HT-29 (cell line): ENCODE measurements around the gene TMEM225B. TPM values are rescaled to one million over a fixed set of nuclear protein-coding genes. Genes with fewer than 3 reads are reported as not detected.
"Not testable (repeated sequence)": the region's sequence is repeated elsewhere in the genome, so short reads cannot be mapped to it uniquely, and the experiment has no call there.

Source experiments
- DNase-seq: peaks from one replicate; pipeline ENCODE4 v3.0.0-alpha.2; 2015; ENCODE audit warnings: low spot score
- total RNA-seq: library from RNA; depleted of rRNA; stranded (reverse); fragments of >200 nt; shearing (Covaris generic); gene quantifications from 2 replicates; pipeline ENCODE4 v1.2.3, GENCODE V29; 2014

TMEM225B gene
- total RNA-seq, 1 experiment from 2014 or later: 0.05 TPM

DNA sequence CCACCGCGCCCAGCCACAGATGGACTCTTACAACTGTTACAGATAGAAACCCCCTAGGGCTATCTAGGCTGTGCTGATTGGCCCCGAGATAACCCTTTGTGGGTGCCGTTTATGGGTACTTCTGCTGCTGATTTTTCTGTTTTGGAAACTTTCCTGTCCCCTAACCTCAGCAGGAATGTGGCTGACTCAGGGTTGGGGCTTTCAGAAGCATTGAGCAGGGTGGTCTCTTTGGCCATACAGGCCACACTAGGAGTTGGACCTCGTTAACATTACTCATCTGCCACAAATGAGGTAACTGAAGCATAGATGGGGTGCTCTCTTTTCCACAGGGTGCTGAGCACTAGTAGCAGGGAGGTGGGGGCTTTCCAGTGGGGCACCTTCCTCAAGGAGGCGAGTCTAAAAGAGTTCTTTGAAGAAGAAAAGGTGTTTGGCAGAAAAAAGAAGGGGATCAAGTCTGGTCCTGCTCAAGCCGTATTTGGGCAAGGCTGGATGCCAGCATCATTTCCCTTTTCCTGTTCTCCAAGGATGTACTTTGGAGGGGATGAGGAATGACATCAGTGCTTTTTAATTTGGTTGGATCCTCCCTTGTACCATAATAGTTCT is 25.1 kb downstream of the TMEM225B start:
- no peak for DNase-seq

DNA sequence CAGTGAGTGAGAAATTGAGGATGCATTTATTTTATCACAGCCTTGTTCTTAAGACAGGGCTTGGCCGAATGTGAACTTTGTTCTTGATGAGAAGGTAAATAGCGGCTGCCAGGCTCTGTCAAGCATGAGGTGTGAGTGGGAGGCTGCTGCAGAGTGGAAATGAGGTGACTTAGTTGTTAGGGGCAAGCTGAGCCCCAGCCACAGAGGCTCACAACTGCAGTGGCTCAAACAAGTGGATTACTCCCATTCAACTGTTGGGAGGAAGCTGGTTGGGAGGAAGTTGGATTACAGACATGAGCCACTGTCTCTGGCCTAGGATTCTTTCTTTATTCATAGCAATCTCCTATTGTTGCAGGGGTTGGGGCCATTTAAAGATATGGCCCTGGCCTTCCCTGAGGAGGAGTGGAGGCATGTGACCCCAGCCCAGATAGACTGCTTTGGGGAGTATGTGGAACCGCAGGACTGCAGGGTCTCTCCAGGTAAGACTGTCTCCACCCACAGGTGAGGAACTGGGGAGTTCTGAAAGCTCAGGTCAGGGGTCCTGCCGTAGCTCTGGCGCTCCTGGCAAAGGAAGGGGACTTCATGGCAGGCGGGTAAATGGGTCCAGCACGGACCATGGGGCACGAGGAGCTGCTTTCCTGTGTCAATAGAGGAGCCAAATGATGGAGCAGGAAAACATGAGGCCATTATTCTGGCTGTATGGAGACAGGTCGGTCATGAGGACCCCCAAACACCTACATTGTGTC is 25.8 kb downstream of the TMEM225B start:
- no peak for DNase-seq

- DNase-seq: no peak
Measured at GRCh38 chr7:99624484-99624883, 26.4 kb downstream of the TMEM225B start.

GRCh38 chr7:99625321-99625720 is 27.3 kb downstream of the TMEM225B start:
- no peak for DNase-seq

DNA sequence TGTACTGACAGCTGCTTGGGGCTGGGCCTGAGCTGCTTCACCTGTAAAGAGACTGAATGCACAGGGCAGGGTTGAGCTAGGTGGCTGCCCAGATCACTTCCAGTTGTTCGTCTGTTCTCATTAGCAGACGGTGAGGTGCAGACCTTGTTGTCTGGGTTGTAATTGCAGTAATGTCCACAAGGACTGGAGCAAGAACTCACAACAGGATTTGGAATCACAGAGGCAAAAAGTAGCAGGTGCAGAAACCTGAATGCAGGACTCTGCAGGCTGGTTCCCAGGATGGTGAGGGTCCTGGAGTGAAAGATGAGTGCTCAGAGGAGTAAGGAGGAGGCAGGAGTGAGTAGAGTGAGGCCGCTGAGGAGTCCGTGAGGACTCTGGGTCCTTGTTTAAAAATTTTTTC is 27.9 kb downstream of the TMEM225B start:
- DNase-seq: no peak

- DNase-seq: no peak
Measured at GRCh38 chr7:99626661-99627060, 28.6 kb downstream of the TMEM225B start.

- no peak for DNase-seq
Measured at GRCh38 chr7:99627513-99627912, 29.4 kb downstream of the TMEM225B start.

GRCh38 chr7:99628471-99629465 is 30.7 kb downstream of the TMEM225B start:
- DNase-seq: no peak

- no peak for DNase-seq
Measured at GRCh38 chr7:99629643-99630042, 31.6 kb downstream of the TMEM225B start.

- DNase-seq: peak; percentile 60
Measured at GRCh38 chr7:99631295-99632109, 33.4 kb downstream of the TMEM225B start.

DNA sequence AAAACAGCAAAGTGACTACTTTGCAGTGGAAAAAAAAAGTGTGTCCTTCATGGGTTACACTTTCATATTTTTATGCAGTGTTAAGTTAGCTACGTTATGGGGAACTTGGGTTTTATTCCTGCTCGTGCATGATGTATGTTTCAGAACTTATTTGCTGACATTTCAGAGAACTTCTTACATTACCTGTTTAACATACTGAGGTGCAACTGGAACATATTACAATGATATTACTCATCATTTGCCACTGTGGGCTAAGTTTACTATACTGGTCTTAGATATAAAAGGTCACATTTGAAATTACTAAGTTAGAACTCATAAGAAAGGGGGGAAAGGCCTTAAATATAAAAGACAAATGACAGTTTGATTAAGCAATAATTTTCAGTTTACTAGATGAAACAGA is 39.3 kb downstream of the TMEM225B start:
- not testable (repeated sequence) for DNase-seq

DNA sequence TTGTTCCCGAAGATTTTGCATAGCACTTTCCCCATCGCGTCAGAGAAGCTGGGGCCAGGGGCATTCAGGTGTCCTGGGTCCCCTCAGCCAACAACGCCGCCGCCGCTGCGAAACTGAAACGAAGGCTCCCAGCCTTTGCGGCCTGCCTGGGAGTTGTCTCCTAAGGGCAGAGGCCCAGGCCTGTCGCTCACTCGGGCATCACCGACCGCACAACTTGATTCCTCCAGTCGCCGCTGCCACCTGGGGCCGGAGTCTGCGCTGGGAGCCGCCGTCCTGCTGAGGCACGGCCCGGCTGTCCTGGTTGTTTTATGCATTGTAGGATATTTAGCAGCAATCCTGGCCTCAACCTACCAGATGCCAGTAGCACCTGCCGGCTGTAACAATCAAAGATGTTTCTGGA is 40.7 kb downstream of the TMEM225B start:
- no peak for DNase-seq

GRCh38 chr7:99639267-99639666 is 41.2 kb downstream of the TMEM225B start:
- no peak for DNase-seq

DNA sequence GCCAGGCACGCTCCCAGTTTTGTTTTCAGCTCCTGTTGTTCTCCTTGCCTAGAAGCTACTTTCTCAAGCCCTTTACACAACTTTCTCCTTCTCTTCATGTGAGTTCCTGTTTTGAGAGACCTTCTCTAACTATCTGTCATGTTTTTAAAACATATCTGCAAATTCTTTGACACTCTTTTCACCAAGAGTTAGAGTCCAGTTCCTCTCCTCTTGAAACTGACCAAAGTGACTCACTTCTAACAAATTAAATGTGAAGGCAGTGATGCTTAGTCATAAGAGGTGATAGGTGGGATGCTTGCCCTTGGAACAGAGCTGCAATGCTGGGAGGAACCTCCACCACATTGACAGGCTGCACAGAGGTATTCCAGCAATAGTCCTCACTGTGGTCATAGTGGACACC is 44.0 kb downstream of the TMEM225B start:
- no peak for DNase-seq

DNA sequence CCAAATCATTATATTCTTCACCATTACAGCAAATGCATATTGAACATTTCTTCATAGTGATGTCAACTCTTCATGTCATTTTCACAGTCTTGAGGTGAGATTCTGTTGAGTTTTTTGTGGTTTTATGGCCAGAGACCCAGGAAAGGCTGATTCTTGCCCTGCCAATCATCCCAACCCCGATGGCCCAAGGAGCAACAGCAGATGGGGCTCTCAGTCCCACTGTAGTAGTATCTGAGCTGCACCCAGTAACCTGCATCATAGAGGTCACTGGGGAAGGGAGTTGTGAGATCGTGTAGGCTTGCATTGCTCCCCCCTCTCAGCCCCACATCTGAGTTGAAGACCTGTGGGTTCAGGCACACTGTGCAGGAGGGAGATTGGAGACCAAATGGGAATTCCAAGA is 45.4 kb downstream of the TMEM225B start:
- no peak for DNase-seq

DNA sequence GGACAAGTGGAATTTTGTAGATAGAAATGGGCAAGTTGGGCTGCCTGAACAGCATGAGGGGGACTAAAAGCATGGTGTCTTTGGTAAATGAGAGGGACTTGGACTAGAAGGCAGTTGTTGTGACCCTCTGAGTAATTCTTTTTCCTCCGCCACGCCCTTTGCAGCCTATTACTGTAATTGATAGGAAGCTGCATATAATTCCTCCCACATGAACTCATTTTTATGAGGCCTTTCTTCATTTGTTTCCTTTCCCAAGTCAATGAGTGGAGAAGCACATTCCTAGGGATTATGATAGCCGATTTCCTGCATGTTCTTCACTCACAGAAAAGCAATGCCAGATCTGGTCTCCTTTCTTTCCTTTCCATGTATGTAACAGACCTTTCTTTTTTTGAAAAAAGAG is 46.4 kb downstream of the TMEM225B start:
- DNase-seq: no peak

- no peak for DNase-seq
Measured at GRCh38 chr7:99645590-99645989, 47.5 kb downstream of the TMEM225B start.

- no peak for DNase-seq
Measured at GRCh38 chr7:99648843-99649242, 50.8 kb downstream of the TMEM225B start.

DNA sequence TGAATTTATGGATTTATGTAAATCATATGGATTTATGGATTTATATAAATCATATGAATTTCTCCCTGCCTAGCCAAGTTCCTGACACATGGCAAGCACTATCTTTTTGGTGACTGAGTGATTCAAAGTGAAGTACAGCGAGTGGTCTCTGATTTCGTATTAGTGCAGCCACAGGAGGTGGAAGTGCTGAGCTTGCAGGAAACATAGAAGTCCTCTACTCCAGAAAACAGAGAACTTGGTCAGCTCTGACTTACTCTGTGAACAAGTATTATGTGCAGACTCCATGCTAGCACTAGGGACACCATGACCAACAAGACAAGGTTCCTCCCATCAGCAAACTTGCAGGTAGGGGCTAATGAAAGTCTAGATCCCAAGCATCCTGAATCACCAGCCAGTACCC is 53.2 kb downstream of the TMEM225B start:
- no peak for DNase-seq

DNA sequence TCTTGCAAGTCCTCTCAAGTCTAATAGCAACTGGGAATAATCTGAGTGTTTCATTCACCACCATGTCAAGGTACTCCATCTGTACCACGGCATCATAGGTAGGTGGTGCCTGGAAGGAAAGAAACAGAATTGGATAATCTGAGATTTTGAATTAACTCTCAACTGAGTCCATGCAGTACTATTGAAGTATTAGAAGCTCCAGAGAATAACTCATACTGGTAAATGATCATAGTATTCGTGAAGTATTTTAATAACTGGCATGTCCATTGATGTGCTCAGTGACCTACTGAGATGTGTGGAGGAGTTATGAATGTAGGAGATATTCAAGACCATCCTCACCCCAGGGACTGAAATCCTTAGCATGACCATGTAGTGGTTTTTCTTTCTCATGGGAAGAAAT is 54.6 kb downstream of the TMEM225B start:
- DNase-seq: no peak

GRCh38 chr7:99653269-99653668 is 55.2 kb downstream of the TMEM225B start:
- DNase-seq: not testable (repeated sequence)
